ENCODE measurements around the gene SPIN1. TPM values are rescaled to one million over a fixed set of nuclear protein-coding genes. Genes with fewer than 3 reads are reported as not detected.

SPIN1 gene
- total RNA-seq, 1 experiment from 2014 or later, result 76.9 TPM

DNA sequence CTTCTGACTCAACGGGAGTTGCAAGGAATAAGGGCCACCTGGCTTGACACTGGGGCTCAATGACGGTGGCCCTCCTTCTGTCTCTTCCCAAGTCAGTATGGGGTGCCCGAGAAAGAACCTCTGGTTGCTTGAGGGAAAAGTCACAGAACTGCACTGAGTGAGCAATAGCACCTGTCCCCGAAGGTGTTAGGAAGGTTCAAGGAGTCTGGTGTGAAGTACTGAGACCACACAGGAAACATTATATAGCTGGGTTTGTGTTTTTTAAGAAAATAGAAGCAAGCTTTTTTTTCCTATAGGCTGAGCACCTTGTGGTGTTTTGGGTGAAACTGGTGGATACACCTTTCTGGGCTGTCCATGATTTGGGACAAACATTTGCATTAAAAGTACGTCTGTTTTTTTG lies 62.9 kb downstream of the SPIN1 start:
- H3K9me3 ChIP-seq (ENCODE audit: control insufficient read depth, insufficient read depth, low read depth, low read length), result no peaks in the 10 kb centered on the region
- no peak overlapping the region for H3K27ac ChIP-seq (ENCODE audit: low read length)
- no peaks in the 10 kb centered on the region; the same call in 1 of the 2 replicates for H3K36me3 ChIP-seq (ENCODE audit: control insufficient read depth, insufficient read depth, low read length)
- H3K4me1 ChIP-seq (ENCODE audit: control insufficient read depth, insufficient read depth, low read length), result no peaks in the 10 kb centered on the region
- CTCF ChIA-PET, result no interaction called here
- H3K4me3 ChIP-seq (ENCODE audit: low read depth in 2 of 2, low read length in 2 of 2), result no peak overlapping the region
- TF ChIP-seq POLR2AphosphoS5 (IDR thresholded peaks at IDR 0.05; ENCODE audit: low read depth, low read length), result no peak
- no peak for TF ChIP-seq SIN3A (IDR thresholded peaks at IDR 0.05; ENCODE audit: borderline replicate concordance, insufficient read depth, low read depth, low read length)
- TF ChIP-seq TCF7L2 (IDR thresholded peaks at IDR 0.05; ENCODE audit: low read depth, low read length), result no peak
- TF ChIP-seq, protein P1, sequence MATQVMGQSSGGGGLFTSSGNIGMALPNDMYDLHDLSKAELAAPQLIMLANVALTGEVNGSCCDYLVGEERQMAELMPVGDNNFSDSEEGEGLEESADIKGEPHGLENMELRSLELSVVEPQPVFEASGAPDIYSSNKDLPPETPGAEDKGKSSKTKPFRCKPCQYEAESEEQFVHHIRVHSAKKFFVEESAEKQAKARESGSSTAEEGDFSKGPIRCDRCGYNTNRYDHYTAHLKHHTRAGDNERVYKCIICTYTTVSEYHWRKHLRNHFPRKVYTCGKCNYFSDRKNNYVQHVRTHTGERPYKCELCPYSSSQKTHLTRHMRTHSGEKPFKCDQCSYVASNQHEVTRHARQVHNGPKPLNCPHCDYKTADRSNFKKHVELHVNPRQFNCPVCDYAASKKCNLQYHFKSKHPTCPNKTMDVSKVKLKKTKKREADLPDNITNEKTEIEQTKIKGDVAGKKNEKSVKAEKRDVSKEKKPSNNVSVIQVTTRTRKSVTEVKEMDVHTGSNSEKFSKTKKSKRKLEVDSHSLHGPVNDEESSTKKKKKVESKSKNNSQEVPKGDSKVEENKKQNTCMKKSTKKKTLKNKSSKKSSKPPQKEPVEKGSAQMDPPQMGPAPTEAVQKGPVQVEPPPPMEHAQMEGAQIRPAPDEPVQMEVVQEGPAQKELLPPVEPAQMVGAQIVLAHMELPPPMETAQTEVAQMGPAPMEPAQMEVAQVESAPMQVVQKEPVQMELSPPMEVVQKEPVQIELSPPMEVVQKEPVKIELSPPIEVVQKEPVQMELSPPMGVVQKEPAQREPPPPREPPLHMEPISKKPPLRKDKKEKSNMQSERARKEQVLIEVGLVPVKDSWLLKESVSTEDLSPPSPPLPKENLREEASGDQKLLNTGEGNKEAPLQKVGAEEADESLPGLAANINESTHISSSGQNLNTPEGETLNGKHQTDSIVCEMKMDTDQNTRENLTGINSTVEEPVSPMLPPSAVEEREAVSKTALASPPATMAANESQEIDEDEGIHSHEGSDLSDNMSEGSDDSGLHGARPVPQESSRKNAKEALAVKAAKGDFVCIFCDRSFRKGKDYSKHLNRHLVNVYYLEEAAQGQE (IDR thresholded peaks at IDR 0.05; ENCODE audit: insufficient read depth in 1 of 2, low read depth in 2 of 2, low read length in 1 of 2), result no peak
- TF ChIP-seq, protein P2, sequence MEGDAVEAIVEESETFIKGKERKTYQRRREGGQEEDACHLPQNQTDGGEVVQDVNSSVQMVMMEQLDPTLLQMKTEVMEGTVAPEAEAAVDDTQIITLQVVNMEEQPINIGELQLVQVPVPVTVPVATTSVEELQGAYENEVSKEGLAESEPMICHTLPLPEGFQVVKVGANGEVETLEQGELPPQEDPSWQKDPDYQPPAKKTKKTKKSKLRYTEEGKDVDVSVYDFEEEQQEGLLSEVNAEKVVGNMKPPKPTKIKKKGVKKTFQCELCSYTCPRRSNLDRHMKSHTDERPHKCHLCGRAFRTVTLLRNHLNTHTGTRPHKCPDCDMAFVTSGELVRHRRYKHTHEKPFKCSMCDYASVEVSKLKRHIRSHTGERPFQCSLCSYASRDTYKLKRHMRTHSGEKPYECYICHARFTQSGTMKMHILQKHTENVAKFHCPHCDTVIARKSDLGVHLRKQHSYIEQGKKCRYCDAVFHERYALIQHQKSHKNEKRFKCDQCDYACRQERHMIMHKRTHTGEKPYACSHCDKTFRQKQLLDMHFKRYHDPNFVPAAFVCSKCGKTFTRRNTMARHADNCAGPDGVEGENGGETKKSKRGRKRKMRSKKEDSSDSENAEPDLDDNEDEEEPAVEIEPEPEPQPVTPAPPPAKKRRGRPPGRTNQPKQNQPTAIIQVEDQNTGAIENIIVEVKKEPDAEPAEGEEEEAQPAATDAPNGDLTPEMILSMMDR (IDR thresholded peaks at IDR 0.05), result no peak
- POLR2A ChIA-PET, result no interaction called here
- intact Hi-C loops (cut with micrococcal nuclease; ENCODE audit: unreplicated experiment) (no loop called here), in situ Hi-C loops (cut with HindIII; ENCODE audit: low pct_unique_long_range_greater_than_20kb, low sequenced_read_pairs) (no loop called here)
- no peaks in the 10 kb centered on the region for H3K27me3 ChIP-seq (ENCODE audit: control insufficient read depth, insufficient read depth, low read length)
- DNase-seq (ENCODE audit: low read depth, low spot score) (no peak), ATAC-seq (no peak)
- no TSS peak for BruUV-seq (replicated peaks)

GRCh38 chr9:88458716-88459465 lies 70.6 kb downstream of the SPIN1 start:
- BruUV-seq (replicated peaks), result no TSS peak
- ATAC-seq, result no peak
- ChIA-PET POLR2A (interaction anchor here (0.6 kb wide), 1 partner anchor 149 kb away, joined by 5 read pairs; no protein-coding TSS in a partner anchor), CTCF (no interaction called here)
- no peak for DNase-seq (ENCODE audit: low read depth, low spot score)
- no peaks in the 10 kb centered on the region for H3K4me1 ChIP-seq (ENCODE audit: control insufficient read depth, insufficient read depth, low read length)
- in situ Hi-C loops (cut with HindIII; ENCODE audit: low pct_unique_long_range_greater_than_20kb, low sequenced_read_pairs), result no loop called here
- H3K9me3 ChIP-seq (ENCODE audit: control insufficient read depth, insufficient read depth, low read depth, low read length), result no peaks in the 10 kb centered on the region
- intact Hi-C loops (cut with micrococcal nuclease; ENCODE audit: unreplicated experiment), result no loop called here
- TF ChIP-seq, protein P2 (IDR thresholded peaks at IDR 0.05), result no peak
- TF ChIP-seq POLR2AphosphoS5 (IDR thresholded peaks at IDR 0.05; ENCODE audit: low read depth, low read length) (no peak), SIN3A (IDR thresholded peaks at IDR 0.05; ENCODE audit: borderline replicate concordance, insufficient read depth, low read depth, low read length) (no peak), TCF7L2 (IDR thresholded peaks at IDR 0.05; ENCODE audit: low read depth, low read length) (no peak)
- TF ChIP-seq, protein P1 (IDR thresholded peaks at IDR 0.05; ENCODE audit: insufficient read depth in 1 of 2, low read depth in 2 of 2, low read length in 1 of 2), result no peak
- no peaks in the 10 kb centered on the region; the same call in 1 of the 2 replicates for H3K36me3 ChIP-seq (ENCODE audit: control insufficient read depth, insufficient read depth, low read length)
- no peak overlapping the region for H3K27ac ChIP-seq (ENCODE audit: low read length)
- no peak overlapping the region for H3K4me3 ChIP-seq (ENCODE audit: low read depth in 2 of 2, low read length in 2 of 2)
- no peaks in the 10 kb centered on the region for H3K27me3 ChIP-seq (ENCODE audit: control insufficient read depth, insufficient read depth, low read length)
